Lower leg skin (tissue), 4 donors: Measurements from ENCODE around the gene SERPINA4. TPM values are rescaled to one million over a fixed set of nuclear protein-coding genes. Genes with fewer than 3 reads are reported as not detected.

Experiments used
- DNase-seq, 2 donors: peaks; one replicate each; pipeline ENCODE4 v3.0.0-alpha.2; 2019; ENCODE audit warnings: low spot score in 2 of 2
- H3K4me3 ChIP-seq: fragments of 200-600 bp; sonication (generic); 2 replicates; pipeline ENCODE4 v1.5.1; 2017; ENCODE audit warnings: mild to moderate bottlenecking, low read depth; ENCODE audit not compliant: poor library complexity, severe bottlenecking
- CTCF ChIP-seq, 3 donors: fragments of 450-650 bp; IDR thresholded peaks; one replicate each; pipeline ENCODE4 v1.5.1; 2016; ENCODE audit warnings: antibody characterized with exemption in 3 of 3, mild to moderate bottlenecking in 3 of 3, moderate library complexity in 2 of 3
- POLR2A ChIP-seq, 2 donors: fragments of 450-650 bp; IDR thresholded peaks; one replicate each; pipeline ENCODE4 v1.6.1; 2016 to 2017; ENCODE audit warnings: antibody characterized with exemption in 2 of 2, mild to moderate bottlenecking in 1 of 2, moderate library complexity in 1 of 2
- WGBS, 2 donors: methylation state at CpG; one replicate each; pipeline ENCODE4 v1.1.5; 2018; 5-methylcytosine and 5-hydroxymethylcytosine counted together
- intact Hi-C: fragments of 100-400 bp; cut with DNase I; formaldehyde crosslinking; loops from one replicate; pipeline ENCODE4 v1.15.0; 2023; ENCODE audit warnings: low total_unique reads
- total RNA-seq, 4 donors: library from RNA; depleted of rRNA; stranded (reverse); fragments of >200 nt; gene quantifications; one replicate each; pipeline ENCODE4 v1.1.0, GENCODE V29; 2016

Gene SERPINA4
- total RNA-seq, 4 donors from 2014 or later: not detected

- no peak overlapping the region for H3K4me3 ChIP-seq
- DNase-seq: no peak
- no peak for TF ChIP-seq CTCF (IDR thresholded peaks at IDR 0.05)
- no peak for TF ChIP-seq POLR2A (IDR thresholded peaks at IDR 0.05)
- 93 to 94% methylated on average over 9 of the region's 9 CpGs for WGBS, 2 donors
- intact Hi-C loops: no loop called here
Observed at GRCh38 chr14:94596361-94596760, 35.1 kb downstream of the SERPINA4 start.

- no peak for TF ChIP-seq POLR2A (IDR thresholded peaks at IDR 0.05)
- TF ChIP-seq CTCF (IDR thresholded peaks at IDR 0.05): no peak
- 86 to 90% methylated on average over 5 of the region's 5 CpGs for WGBS, 2 donors
- DNase-seq: no peak
- intact Hi-C loops: no loop called here
- H3K4me3 ChIP-seq: no peak overlapping the region
Observed at GRCh38 chr14:94597788-94598187, 36.5 kb downstream of the SERPINA4 start.

DNA sequence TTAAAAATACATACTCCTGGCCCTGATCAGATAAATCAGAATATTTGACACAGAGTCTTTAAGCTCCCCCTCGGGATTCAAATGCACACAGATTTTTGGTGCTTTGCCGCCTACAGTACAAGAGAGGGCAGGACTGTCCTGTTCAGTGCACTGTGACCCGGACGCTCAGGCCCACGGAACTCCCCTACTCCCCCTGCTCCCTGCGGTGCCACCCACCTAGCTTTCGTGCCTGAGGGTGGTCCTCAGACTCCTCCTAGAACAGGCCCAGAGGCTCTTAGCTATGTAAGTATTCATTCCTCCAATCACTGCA, 37.2 kb downstream of the SERPINA4 start:
- no peak overlapping the region for H3K4me3 ChIP-seq
- intact Hi-C loops: no loop called here
- DNase-seq: no peak
- TF ChIP-seq CTCF (IDR thresholded peaks at IDR 0.05) (no peak), POLR2A (IDR thresholded peaks at IDR 0.05) (no peak)
- 72 to 81% methylated on average over 7 of the region's 7 CpGs for WGBS, 2 donors

- no peak overlapping the region for H3K4me3 ChIP-seq
- intact Hi-C loops: no loop called here
- 49 to 62% methylated on average over 11 of the region's 11 CpGs for WGBS, 2 donors
- peak; percentile 82 to 91 for DNase-seq
- peak in 1 of 3 donors; percentile 96 for TF ChIP-seq CTCF (IDR thresholded peaks at IDR 0.05)
- TF ChIP-seq POLR2A (IDR thresholded peaks at IDR 0.05): no peak
Observed at GRCh38 chr14:94598816-94599655, 37.8 kb downstream of the SERPINA4 start.

- TF ChIP-seq CTCF (IDR thresholded peaks at IDR 0.05) (no peak), POLR2A (IDR thresholded peaks at IDR 0.05) (no peak)
- intact Hi-C loops: no loop called here
- no peak for DNase-seq
- WGBS, 2 donors: 25 to 27% methylated on average over 3 of the region's 3 CpGs
- H3K4me3 ChIP-seq: no peak overlapping the region
Observed at GRCh38 chr14:94599656-94600004, 38.4 kb downstream of the SERPINA4 start.

GRCh38 chr14:94600148-94600545, 38.9 kb downstream of the SERPINA4 start:
- TF ChIP-seq POLR2A (IDR thresholded peaks at IDR 0.05): no peak
- TF ChIP-seq CTCF (IDR thresholded peaks at IDR 0.05): no peak
- DNase-seq: no peak
- 82 to 86% methylated on average over 11 of the region's 11 CpGs for WGBS, 2 donors
- no peak overlapping the region for H3K4me3 ChIP-seq
- intact Hi-C loops: no loop called here
